OCI-LY1 (cell line): ENCODE data around the gene ASB8.

Source experiments
- H2AFZ ChIP-seq: fragments of 200-600 bp; sonication (generic), shearing (Covaris generic); 2 replicates; pipeline ENCODE4 v1.6.0; 2014; ENCODE audit warnings: antibody characterized with exemption, mild to moderate bottlenecking, low read length
- H3F3A ChIP-seq: fragments of 200-600 bp; sonication (generic), shearing (Covaris generic); 2 replicates; pipeline ENCODE4 v1.6.0; 2014; ENCODE audit warnings: mild to moderate bottlenecking, antibody characterized with exemption, low read length, moderate library complexity; ENCODE audit not compliant: insufficient read depth
- H3K27ac ChIP-seq: fragments of 200-600 bp; sonication (generic); 2 replicates; pipeline ENCODE4 v1.5.1; 2014; ENCODE audit warnings: low read length, mixed run types, mild to moderate bottlenecking, low read depth; ENCODE audit not compliant: poor library complexity, severe bottlenecking
- H3K27me3 ChIP-seq: fragments of 200-600 bp; sonication (generic); 2 replicates; pipeline ENCODE4 v1.6.0; 2014; ENCODE audit warnings: antibody characterized with exemption, mild to moderate bottlenecking, low read length, moderate library complexity; ENCODE audit not compliant: insufficient read depth
- H3K36me3 ChIP-seq: fragments of 200-600 bp; sonication (generic); 2 replicates; pipeline ENCODE4 v1.6.1; 2014; ENCODE audit warnings: mild to moderate bottlenecking, antibody characterized with exemption, low read length, moderate library complexity, mixed read lengths; ENCODE audit not compliant: insufficient read depth
- H3K4me1 ChIP-seq: fragments of 200-600 bp; sonication (generic); 2 replicates; pipeline ENCODE4 v1.5.1; 2014; ENCODE audit warnings: mild to moderate bottlenecking, low read length, moderate library complexity; ENCODE audit not compliant: insufficient read depth, severe bottlenecking
- H3K4me2 ChIP-seq: fragments of 200-600 bp; sonication (generic), shearing (Covaris generic); 2 replicates; pipeline ENCODE4 v1.6.1; 2014; ENCODE audit warnings: low read length
- H3K4me3 ChIP-seq: fragments of 200-600 bp; sonication (generic); 2 replicates; pipeline ENCODE4 v1.5.1; 2014; ENCODE audit warnings: low read length, low read depth, mild to moderate bottlenecking, mixed read lengths; ENCODE audit not compliant: poor library complexity, severe bottlenecking
- H3K79me2 ChIP-seq: fragments of 200-600 bp; shearing (Covaris generic); 2 replicates; pipeline ENCODE4 v1.6.1; 2016; ENCODE audit warnings: mixed run types, low read length, mixed read lengths; ENCODE audit not compliant: insufficient read depth
- H3K9ac ChIP-seq: fragments of 200-600 bp; sonication (generic), shearing (Covaris generic); 2 replicates; pipeline ENCODE4 v1.6.1; 2014; ENCODE audit warnings: mild to moderate bottlenecking, low read length, mixed read lengths
- H3K9me2 ChIP-seq: fragments of 200-600 bp; sonication (generic), shearing (Covaris generic); 2 replicates; pipeline ENCODE4 v1.6.1; 2014; ENCODE audit warnings: low read depth, mild to moderate bottlenecking, low read length, mixed read lengths
- H3K9me3 ChIP-seq: fragments of 200-600 bp; shearing (Covaris generic); 2 replicates; pipeline ENCODE4 v1.6.1; 2014; ENCODE audit warnings: low read length, mixed read lengths
- H4K20me1 ChIP-seq: fragments of 200-600 bp; sonication (generic), shearing (Covaris generic); 2 replicates; pipeline ENCODE4 v1.6.0; 2016; ENCODE audit warnings: mild to moderate bottlenecking, low read length; ENCODE audit not compliant: insufficient read depth
- CTCF ChIP-seq: fragments of 200-600 bp; sonication (generic), shearing (Covaris generic); IDR thresholded peaks from 2 replicates; pipeline ENCODE4 v1.5.1; 2017; ENCODE audit warnings: mild to moderate bottlenecking, antibody characterized with exemption, low read length, moderate library complexity, mixed read lengths
- EZH2 ChIP-seq: fragments of 200-600 bp; sonication (generic), shearing (Covaris generic); IDR thresholded peaks from 2 replicates; pipeline ENCODE4 v1.8.0; 2017; ENCODE audit warnings: borderline replicate concordance, mixed run types, mild to moderate bottlenecking, antibody characterized with exemption, low read length, moderate library complexity, mixed read lengths

Gene ASB8

GRCh38 chr12:48109424-48109823 is 47.9 kb downstream of the ASB8 start:
- Histone ChIP-seq H3K9me2 (no peaks in the 10 kb centered on the region), H4K20me1 (no peaks in the 10 kb centered on the region), H3K4me3 (no peak overlapping the region), H3K4me1 (peaks cover 17% of the 10 kb centered on the region), H3K9ac (no peak overlapping the region), H3K27ac (no peak overlapping the region), H3K9me3 (no peaks in the 10 kb centered on the region), H2AFZ (no peak overlapping the region), H3F3A (no peaks in the 10 kb centered on the region), H3K27me3 (no peaks in the 10 kb centered on the region), H3K36me3 (no peaks in the 10 kb centered on the region), H3K4me2 (no peak overlapping the region), H3K79me2 (peaks cover 11% of the 10 kb centered on the region)
- TF ChIP-seq CTCF (no peak), EZH2 (no peak)

GRCh38 chr12:48106681-48107613 is 50.4 kb downstream of the ASB8 start:
- Histone ChIP-seq H3K4me2 (peak overlapping the region; percentile 94), H3K9me2 (no peaks in the 10 kb centered on the region), H3K27ac (peak overlapping the region; percentile 94), H3K9ac (peak overlapping the region; percentile 96), H3K4me1 (peaks cover 40% of the 10 kb centered on the region), H3F3A (no peaks in the 10 kb centered on the region), H3K27me3 (no peaks in the 10 kb centered on the region), H4K20me1 (no peaks in the 10 kb centered on the region), H3K79me2 (peaks cover 31% of the 10 kb centered on the region), H3K36me3 (no peaks in the 10 kb centered on the region), H3K9me3 (no peaks in the 10 kb centered on the region), H2AFZ (peak overlapping the region; percentile 24; the same call in 1 of the 2 replicates), H3K4me3 (peak overlapping the region; percentile 87)
- TF ChIP-seq EZH2 = no peak
- TF ChIP-seq CTCF = no peak

- H3K36me3 ChIP-seq = no peaks in the 10 kb centered on the region
- H3K9ac ChIP-seq = peak within 1 kb of the TSS; percentile 96
- H4K20me1 ChIP-seq = no peaks in the 10 kb centered on the region
- H3K79me2 ChIP-seq = peaks cover 40% of the 10 kb centered on the region
- H3K4me1 ChIP-seq = peaks cover 44% of the 10 kb centered on the region
- no peaks in the 10 kb centered on the region for H3K9me3 ChIP-seq
- no peaks in the 10 kb centered on the region for H3K9me2 ChIP-seq
- H3K4me2 ChIP-seq = peak within 1 kb of the TSS; percentile 94
- no peaks in the 10 kb centered on the region for H3F3A ChIP-seq
- peak within 1 kb of the TSS; percentile 87 for H3K4me3 ChIP-seq
- TF ChIP-seq CTCF (no peak), EZH2 (no peak)
- H3K27ac ChIP-seq = peak within 1 kb of the TSS; percentile 94
- no peaks in the 10 kb centered on the region for H3K27me3 ChIP-seq
- peak within 1 kb of the TSS; percentile 24; the same call in 1 of the 2 replicates for H2AFZ ChIP-seq
Measured at GRCh38 chr12:48105867-48106680, 51.2 kb downstream of the ASB8 start, which contains the start of gene SENP1. Gene SENP1, minus strand, starts transcription at chr12:48106079. Its CDS starts 4,607 bp downstream, at chr12:48101472.
